Stimulated activated CD8-positive, alpha-beta memory T cell treated with anti-CD3 and anti-CD28 coated beads, Interleukin-4, amount 100 ng/mL, for 48 hours (primary cell): ENCODE results near the gene C10orf90.
"Not testable (repeated sequence)": the region's sequence is repeated elsewhere in the genome, so short reads cannot be mapped to it uniquely, and the experiment has no call there.

Experiments
- DNase-seq: peaks from one replicate; pipeline ENCODE4 v3.0.0-alpha.2; 2020

Gene C10orf90

GRCh38 chr10:126387041-126387921 is 283.2 kb downstream of the C10orf90 start:
- DNase-seq: peak; percentile 64

GRCh38 chr10:126384269-126384873 is 286.1 kb downstream of the C10orf90 start:
- no peak for DNase-seq

- no peak for DNase-seq
Measured at GRCh38 chr10:126380352-126381076, 290.0 kb downstream of the C10orf90 start.

GRCh38 chr10:126379166-126379565 is 291.3 kb downstream of the C10orf90 start:
- DNase-seq: not testable (repeated sequence)

- no peak for DNase-seq
Measured at GRCh38 chr10:126376956-126377355, 293.5 kb downstream of the C10orf90 start.

GRCh38 chr10:126375926-126376554 is 294.5 kb downstream of the C10orf90 start:
- DNase-seq: no peak

- DNase-seq: no peak
Measured at GRCh38 chr10:126375299-126375698, 295.2 kb downstream of the C10orf90 start.
